LoVo (cell line): ENCODE measurements around the gene SGK1.
"Not testable (repeated sequence)": the region's sequence is repeated elsewhere in the genome, so short reads cannot be mapped to it uniquely, and the experiment has no call there.

Source experiments
- DNase-seq: peaks from one replicate; pipeline ENCODE4 v3.0.0-alpha.2; 2016; ENCODE audit warnings: low spot score

SGK1 gene

DNA sequence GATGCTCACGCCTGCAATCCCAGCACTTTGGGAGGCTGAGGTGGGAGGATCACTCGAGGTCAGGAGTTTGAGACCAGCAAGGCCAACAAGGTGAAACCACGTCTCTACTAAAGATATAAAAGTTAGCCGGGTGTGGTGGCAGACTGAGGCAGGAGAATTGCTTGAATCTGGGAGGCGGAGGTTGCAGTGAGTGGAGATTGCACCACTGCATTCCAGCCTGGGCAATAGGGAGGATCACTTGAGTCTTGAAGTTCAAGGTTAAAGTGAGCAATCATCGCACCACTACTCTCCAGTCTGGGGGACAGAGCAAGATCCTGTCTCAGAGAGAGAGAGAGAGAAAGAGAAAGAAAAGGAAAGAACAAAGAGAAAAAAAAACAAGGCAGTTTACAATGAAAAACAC is 13.5 kb downstream of the SGK1 start:
- not testable (repeated sequence) for DNase-seq

DNA sequence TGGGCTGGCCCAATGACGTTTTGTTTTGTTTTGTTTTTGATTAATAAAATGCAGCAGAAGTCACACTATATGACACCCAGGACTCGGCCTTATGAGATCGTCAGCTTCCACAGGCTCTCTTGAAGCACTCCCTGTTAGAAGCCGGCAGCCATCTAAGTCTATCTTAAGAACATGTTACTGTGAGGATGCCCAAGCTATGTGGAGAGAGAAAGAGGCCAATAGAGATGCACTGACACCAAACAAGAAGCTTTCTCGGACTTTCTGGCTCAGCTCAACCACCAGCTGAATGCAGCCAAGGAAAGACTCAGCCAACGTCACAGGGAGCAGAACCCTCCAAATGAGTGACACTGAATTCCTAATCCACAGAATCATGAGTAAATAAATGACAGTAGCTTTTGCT is 14.0 kb downstream of the SGK1 start:
- DNase-seq: no peak

DNA sequence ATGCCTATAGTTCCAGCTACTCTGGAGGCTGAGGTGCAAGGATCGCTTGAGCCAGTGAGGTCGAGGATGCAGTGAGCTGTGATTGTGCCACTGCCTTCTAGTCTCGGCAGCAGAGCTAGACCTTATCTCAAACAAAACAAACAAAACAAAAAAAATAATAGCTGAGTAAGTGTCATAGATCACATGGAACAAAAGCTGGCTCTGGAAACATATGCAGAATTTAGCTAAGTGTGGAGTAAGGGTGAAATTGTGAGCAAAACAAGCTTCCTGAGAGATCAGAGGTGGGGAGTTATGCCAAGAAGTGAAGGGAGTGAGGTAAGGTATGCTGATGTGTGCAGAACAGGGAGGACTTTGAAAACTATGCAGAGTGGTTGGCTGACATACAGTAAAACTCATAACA is 18.7 kb downstream of the SGK1 start:
- DNase-seq: no peak

DNA sequence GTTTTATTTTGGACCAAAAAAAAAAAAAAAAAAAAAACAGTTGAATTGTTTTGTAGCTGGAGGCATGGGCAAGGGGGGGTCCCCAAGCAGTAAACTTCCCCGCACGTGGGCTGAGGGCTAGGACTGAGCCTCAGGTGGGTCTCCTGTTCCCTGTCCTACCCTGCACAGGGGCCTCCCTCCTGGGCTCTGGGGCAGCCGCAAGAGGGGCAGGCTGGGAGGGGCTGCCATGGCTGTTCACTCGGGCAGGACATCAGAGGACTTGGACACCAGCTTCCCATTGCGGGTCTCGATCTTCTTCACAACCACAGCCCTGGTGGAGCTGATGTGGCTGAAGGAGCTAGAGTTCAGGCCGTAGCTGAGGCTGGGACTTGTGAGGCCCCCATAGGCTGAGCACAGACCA is 21.1 kb downstream of the SGK1 start:
- DNase-seq: no peak

DNA sequence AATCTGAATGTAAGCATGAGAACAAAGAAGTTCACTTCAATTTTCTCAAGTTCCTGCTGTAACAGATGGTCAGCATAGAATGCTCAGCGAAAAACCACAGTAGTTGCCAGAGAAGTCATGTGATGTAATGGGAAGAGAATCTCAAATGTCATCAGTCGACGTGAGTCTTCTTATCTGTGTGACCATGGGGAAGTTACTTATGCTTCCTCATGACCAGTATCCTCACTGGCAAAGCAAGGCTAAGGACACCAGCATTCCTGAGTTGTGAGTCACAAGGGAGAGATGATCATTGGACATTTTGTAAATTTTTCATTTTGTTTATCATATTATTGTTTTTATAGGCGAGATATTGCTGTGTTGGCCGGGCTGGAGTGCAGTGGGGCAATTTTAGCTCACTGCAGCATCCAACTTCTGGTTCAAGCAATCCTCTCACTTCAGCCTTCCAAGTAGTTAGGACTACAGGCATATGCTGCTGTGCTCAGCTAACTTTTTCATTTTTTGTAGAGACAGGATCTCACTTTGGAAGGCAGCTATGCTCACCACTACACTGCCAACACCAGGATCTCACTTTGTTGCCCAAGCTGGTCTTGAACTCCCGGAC is 21.9 kb downstream of the SGK1 start:
- peak; percentile 41 for DNase-seq

DNA sequence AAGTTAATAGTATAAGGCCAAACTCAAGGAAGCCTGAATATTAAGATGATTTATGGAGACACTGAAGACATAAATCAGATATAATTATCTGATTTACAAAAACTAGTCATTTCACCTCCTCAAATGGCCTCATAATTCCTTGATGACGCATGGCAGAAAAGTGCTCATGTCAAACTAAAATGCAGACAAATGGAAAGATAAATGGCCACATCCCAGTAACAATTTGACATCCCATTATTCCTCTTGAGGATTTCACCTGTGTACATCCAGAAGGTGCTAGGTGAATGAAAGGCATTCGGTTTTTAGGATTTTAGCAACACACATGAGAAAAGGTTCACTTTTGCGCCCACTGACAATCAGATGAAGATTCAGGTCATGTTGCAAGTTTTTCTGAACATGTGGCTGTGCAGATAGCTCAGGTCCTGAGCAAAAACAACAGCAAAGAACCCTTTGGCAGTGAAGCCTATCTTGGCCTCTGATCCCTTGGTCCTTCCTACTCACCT is 24.2 kb downstream of the SGK1 start:
- no peak for DNase-seq

DNA sequence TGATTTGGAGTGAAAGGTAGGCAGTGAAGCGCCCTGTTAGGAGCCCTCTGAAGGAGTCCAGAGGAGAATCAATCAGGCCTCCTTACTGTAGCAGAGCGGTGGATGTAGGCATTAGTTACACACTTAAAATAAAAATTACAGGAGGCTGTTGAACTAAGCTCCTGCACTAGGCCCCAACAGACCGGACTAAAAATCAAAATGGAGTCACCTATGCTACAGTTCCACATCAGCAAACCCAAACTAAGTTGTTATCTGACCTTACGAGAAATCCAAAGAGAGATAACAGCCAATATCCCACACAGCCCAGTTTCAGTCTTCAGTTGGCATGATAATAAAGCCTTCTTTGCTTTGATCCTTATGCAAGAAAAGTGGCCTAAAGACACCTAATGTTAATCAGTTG is 26.8 kb downstream of the SGK1 start:
- no peak for DNase-seq

DNA sequence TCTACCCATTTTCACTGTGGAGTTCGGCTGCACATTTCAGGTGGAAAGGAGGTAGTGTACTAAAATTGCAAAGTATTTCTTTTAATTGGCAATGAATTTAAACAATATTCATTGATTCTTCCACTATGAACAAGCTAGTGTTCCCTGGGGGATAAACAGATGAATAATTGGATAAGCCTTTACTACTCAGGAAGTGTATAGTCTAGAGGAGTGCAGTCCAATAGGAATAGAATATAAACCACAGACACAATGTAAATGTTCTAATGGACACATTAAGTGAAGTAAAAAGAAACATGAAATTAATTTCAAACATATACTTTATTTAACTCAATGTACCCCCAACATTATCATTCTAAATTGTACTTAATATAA is 28.7 kb downstream of the SGK1 start:
- no peak for DNase-seq

DNA sequence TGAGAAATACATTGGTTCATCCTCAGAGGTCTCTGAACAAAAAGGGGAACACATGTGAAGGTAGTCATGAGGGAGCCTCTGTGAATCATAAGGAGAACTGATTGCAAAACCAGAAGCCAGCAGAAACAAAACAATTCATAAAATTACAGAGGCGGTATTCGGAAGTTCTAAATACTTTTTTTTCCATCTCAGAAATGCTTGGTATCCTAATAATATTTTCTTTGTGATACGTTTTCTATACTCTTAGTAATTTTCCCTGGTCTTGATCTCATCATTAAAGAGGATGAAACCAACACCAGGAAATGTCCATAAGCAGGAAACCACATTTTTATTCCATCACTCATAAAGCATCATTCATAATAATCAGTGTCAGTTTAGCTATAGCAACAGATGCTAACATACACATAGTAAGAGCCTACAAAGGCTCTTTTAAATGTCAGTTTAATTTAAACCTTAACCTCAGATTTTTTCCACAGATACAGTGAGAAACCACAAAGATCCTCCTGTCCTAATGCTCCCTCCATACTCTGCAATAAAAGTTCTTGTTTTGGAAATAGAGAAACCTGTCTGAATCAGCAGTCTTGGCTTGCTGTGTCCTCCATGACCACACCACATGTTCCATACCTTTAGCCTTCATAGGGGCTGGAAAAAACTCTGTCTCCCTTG is 29.2 kb downstream of the SGK1 start:
- DNase-seq: no peak

DNA sequence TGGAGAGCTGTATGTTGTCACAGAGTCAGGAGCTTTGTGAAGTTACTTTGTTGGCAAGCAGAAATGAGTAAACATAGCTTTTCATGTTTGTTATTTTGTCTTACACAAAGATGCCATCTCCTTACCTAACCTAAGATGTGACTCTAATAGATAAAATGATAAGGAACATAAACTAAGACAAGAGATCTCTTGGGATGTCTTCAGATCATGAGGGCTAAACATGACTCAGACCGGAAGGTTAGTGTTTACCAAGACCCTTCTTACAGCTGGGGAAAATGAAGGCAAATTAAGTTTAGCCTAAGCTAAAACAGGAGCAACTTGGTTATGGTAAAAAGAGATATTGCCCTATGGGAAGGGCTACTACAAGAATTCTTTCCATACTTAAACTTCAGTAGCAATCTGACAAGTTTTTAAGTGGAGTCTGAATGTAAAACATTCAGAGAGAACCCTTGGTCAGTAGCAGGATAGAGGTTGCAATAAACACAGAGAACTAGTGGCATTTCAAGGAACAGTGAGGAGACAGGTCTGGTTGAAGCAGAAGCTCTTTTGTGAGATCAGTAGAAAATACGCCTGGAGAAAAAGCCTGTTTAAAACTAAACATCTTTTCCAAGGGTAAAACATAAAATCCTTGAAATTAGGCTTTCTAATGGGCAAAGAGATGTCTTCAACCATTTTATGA is 29.9 kb downstream of the SGK1 start:
- DNase-seq: no peak

DNA sequence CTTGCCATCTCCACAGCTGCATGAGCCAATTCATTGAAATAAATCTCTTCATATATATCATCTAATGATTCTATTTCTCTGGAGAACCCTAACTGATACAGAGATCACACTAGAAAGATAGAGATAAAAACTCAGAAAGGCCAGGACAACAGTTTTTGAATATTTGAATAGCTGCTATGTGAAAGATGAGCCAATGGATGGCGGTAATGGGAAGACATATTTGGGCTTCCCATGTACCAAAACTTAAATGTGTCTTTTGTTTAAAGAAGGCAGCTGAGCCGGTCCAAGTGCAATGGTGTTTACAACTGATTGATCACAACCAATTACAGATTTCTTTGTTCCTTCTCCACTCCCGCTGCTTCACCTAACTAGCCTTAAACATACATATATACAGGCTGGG is 35.1 kb downstream of the SGK1 start:
- no peak for DNase-seq

DNA sequence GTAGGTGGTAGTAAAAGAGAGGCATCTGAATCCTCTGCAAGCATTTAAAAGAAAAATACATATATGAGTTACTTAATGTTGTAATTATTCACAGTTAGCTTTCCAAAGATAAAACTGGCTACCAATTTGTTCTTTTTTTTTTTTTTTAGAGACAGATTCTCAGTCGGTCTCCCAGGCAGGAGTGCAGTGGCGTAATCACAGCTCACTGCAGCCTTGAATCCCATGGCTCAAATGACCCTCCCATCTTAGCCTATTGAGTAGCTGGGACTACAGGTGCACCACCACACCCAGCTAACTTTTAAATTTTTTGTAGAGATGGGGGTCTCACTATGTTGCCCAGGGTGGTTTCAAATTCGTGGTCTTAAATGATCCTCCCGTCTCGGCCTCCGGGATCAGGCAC is 36.5 kb downstream of the SGK1 start:
- no peak for DNase-seq

DNA sequence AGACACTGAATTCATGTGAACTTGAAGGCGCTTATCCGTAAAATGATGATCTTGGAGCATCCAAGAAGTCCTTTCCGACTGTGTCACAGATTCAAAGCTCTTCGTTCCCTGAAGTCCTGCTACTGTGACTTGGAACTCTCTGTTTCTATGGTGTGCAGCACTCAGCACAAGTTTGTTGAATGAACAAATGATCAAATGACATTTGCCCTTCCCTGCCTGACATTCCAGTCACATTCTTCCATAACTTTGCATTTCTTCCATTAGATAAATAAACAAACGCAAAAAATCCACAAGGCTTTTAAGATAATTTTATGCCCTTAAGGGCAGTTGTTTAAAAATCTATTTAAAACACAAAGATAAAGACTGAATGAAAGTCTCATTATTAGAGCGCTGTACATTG is 39.9 kb downstream of the SGK1 start:
- no peak for DNase-seq

DNA sequence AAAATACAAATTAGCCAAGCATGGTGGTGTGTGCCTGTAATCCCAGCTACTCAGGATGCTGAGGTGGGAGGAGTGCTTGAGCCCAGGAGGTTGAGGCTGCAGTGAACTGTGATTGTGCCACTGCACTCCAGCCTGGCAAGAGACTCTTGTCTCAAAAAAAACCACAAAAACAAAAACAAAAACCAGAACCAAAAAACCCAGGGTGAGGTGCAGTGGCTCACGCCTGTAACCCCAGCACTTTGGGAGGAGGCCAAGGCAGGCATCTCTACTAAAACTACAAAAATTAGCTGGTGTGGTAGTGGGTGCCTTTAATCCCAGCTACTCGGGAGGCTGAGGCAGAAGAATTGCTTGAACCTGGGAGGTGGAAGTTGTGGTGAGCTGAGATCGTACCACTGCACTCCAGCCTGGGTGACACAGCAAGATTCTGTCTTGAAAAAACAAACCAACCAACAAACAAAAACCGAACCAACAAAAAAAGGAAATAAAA is 41.0 kb downstream of the SGK1 start:
- DNase-seq: not testable (repeated sequence)

DNA sequence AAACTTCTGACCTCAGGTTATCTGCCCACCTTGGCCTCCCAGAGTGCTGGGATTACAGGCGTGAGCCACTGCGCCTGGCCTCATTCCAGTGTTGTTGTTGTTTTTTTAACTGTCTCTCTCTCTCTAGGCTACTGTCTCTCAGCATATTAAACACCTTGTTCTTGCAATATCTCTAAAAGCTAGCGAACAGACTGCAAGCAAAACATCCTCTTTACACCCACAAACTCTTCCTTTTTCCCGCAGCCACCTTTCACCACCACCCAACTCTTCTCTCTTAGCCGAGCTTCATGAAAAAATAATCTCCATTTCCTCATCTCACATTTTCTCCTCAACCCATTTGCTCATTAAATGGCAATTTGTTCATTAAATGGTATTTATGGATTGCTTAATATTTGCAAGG is 45.5 kb downstream of the SGK1 start:
- DNase-seq: no peak

DNA sequence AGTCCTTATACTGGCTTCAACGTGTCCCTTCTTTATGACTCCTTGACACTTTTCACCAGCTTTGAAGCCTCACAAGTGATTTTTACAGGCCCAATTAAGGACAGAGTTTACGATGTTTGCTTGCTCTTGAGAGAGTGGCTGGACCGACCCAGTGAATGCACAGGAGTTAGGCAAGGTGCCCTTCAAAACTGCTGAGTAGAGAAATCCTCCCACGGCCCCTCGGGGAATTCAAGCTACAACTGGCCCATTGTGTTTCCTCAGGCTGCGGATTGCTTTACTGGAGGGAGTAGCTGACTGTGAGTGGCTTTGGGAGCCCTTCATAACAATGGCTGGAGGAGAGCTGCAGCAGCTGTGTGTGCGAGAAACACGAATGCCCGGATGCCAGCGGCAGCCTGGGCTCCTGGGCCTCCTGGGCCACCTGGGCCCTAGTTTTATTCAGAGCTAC is 50.0 kb downstream of the SGK1 start:
- DNase-seq: no peak

DNA sequence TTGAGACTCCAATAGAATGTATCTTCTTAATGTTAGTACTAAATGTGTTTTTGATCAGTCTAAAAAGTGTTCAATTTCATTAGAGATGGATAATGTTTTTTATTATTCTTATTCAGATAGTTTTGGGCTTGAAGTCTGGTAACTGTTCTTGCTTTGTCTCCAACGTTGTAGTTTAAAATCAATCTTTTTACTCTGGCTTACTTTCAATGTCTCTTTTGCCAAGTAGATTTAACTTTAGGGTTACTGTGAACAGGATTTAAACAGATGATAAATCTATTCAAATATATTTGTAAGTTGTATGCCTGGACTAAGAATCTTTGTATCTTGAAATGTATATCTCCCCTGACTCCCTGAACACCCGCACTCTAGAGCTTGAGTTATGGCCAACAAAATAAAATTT is 51.1 kb downstream of the SGK1 start:
- DNase-seq: no peak

DNA sequence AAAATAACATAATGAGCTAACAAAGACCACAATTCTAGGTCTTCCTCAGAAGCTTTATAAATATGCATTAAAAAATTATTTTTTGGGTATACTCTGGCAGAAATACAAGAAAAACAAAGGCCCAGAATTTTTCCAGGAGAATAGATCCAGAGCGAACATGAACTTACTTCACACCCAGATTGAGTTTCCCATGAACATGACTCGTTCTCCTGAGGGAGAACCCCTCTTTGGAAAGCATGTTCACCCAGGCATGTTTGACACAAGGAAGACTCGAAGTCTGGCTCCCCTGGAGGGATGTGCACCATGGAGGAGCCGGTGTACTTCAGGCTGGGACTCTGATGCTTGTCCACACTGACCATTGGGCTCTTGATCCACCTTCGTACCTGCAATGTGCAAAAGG is 56.1 kb downstream of the SGK1 start:
- no peak for DNase-seq

DNA sequence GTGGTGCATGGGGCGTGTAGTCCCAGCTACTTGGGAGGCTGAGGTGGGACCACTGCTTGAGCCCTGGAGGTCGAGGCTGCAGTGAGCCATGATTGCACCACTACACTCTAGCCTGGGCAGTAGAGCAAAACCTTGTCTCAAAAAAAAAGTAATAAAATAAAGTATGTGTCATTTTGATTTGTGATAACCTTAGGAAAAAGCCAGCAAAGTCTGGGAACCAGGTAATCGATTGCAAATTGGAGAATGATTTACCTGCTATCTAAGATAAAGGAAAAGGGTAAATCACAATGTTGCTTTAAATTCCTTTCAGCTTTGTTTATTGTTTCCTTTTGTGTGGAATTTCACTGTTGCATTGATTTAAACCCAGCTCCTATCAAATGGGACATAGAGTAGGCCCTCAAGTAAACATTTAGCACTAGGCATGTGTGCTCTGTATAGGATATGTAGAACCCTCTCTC is 59.0 kb downstream of the SGK1 start:
- no peak for DNase-seq

DNA sequence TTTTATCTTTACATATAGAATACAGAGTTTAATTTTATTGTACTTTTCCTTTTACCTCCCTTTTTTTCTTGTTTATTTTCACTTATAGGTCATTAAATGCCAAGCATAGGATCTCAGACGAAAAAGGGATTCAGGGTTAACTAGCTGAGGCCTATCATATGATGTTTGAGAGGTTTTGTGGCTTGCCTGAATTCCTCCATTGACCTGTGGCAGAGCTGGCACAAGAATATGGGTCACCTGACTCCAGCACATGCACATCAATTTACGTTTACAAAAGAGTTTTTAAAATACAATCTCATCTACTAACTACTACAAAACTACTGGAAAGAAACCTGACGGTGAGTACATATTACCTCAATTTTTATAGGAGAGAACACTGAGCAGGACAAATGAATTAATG is 60.4 kb downstream of the SGK1 start:
- no peak for DNase-seq

DNA sequence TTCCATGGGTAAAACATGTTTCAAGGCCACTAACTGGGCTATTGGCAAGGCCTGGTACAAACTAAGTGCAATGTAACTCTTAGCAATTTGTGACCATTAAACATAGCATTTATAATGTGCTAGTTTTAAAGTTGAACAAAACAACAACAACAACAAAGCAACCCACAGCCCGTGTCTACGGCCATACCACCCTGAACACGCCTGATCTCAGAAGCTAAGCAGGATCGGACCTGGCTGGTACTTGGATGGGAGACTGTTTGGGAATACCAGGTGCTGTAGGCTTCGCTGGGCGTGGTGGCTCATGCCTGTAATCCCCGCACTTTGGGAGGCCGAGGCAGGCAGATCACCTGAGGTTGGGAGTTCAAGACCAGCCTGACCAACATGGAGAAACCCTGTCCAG is 61.0 kb downstream of the SGK1 start:
- DNase-seq: no peak

DNA sequence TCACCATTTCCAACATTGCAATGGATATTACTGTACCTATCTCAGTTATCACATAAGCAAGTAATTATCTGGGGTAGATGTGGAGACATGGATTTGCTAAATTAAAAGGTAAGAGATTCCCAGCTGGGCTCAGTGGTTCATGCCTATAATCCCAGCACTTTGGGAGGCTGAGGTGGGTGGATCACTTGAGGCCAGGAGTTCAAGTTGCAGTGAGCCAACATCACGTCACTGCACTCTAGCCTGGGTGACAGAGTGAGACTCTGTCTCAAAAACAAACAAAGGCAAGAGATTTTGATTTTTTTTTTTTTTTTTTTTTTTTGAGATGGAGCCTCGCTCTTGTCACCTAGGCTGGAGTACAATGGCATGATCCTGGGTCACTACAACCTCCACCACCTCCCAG is 62.6 kb downstream of the SGK1 start:
- DNase-seq: not testable (repeated sequence)

DNA sequence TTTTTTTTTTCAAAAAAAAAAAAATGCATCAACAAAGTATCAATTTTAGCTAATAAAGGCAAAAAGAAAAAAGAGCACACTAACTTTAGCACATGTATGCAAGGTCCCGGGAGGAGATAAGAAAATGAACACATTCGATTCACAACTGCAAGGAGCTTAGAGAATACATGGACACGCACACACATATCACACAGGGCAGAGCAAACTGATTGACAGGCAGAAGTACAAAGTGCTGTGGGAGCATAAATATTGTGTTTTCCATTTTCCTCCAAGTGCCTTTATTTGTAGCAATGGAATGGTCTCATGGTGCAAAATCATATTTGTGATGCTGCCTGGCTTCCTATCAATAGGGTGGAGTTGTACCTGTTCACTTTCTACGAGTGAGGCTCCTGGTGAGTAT is 63.8 kb downstream of the SGK1 start:
- no peak for DNase-seq
